Kidney (tissue), 14 donors: ENCODE measurements around the gene KRT9. TPM values are rescaled to one million over a fixed set of nuclear protein-coding genes. Genes with fewer than 3 reads are reported as not detected.
"Not testable (repeated sequence)": the region's sequence is repeated elsewhere in the genome, so short reads cannot be mapped to it uniquely, and the experiment has no call there.

Experiments used
- DNase-seq, 5 donors: peaks; one replicate each; pipeline ENCODE4 v3.0.0-alpha.2; 2013 to 2020
- FAIRE-seq: peaks from 2 replicates; lab custom pipeline; 2012; peaks lifted over from hg19 to GRCh38; lab: Jason Lieb, UNC
- H3K27ac ChIP-seq, 2 donors: one replicate each; pipeline ENCODE4 v1.7.0; 2013; ENCODE audit warnings: low read depth in 2 of 2, low read length in 2 of 2, inconsistent platforms in 1 of 2
- H3K27me3 ChIP-seq: one replicate; pipeline ENCODE4 v1.7.1; 2013; ENCODE audit warnings: low read length, inconsistent platforms; ENCODE audit not compliant: control insufficient read depth, insufficient read depth
- H3K36me3 ChIP-seq, 3 donors: one replicate each; pipeline versions ENCODE4 v1.7.0 to v1.7.1; 2013; ENCODE audit warnings: low read length in 3 of 3, control low read depth in 1 of 3, inconsistent platforms in 1 of 3; ENCODE audit not compliant: insufficient read depth in 3 of 3, control insufficient read depth in 2 of 3
- H3K4me1 ChIP-seq, 3 donors: one replicate each; pipeline versions ENCODE4 v1.7.0 to v1.7.1; 2013; ENCODE audit warnings: low read length in 3 of 3, inconsistent platforms in 1 of 3, low read depth in 1 of 3; ENCODE audit not compliant: control insufficient read depth in 2 of 3, insufficient read depth in 2 of 3
- H3K4me3 ChIP-seq, 3 donors: one replicate each; pipeline versions ENCODE4 v1.7.0 to v1.8.1; 2013; ENCODE audit warnings: low read length in 3 of 3, control low read depth in 1 of 3, inconsistent platforms in 1 of 3
- H3K9ac ChIP-seq, 3 donors: one replicate each; pipeline versions ENCODE4 v1.7.0 to v1.7.1; 2013; ENCODE audit warnings: low read length in 3 of 3, control low read depth in 1 of 3, inconsistent platforms in 1 of 3
- H3K9me3 ChIP-seq, 3 donors: one replicate each; pipeline versions ENCODE4 v1.7.0 to v1.7.1; 2013; ENCODE audit warnings: low read length in 3 of 3, control low read depth in 1 of 3, inconsistent platforms in 1 of 3; ENCODE audit not compliant: control insufficient read depth in 2 of 3, insufficient read depth in 1 of 3
- CTCF ChIP-seq: IDR thresholded peaks from 3 replicates; pipeline ENCODE4 v1.5.1; 2012; ENCODE audit warnings: mild to moderate bottlenecking, moderate library complexity, borderline replicate concordance; ENCODE audit not compliant: insufficient read depth; ENCODE audit errors: extremely low read depth
- intact Hi-C: fragments of 100-400 bp; cut with DNase I; formaldehyde crosslinking; loops from one replicate; pipeline ENCODE4 v1.11.1; 2022
- polyA plus RNA-seq: library from polyadenylated mRNA; stranded (reverse); fragments of 350-450 nt; fragmentation: Illumina TruSeq; extraction: RNeasy Lipid Tissue Mini Kit (QIAGEN cat#74804); gene quantifications from one replicate; pipeline ENCODE4 v1.2.3, GENCODE V29; 2014; ENCODE audit warnings: low read depth, low replicate concordance; ENCODE audit not compliant: insufficient read depth
- total RNA-seq: library from RNA; stranded (reverse); fragmentation: NEBNext Ultra II Directional; extraction: Animal tissue kit (Norgen Biotek cat#: 25700); gene quantifications from one replicate; pipeline ENCODE4 v1.2.1, GENCODE V29; 2021
- donor health status: control.
- donor health status: control.
- donor health status: control.
- donor health status: control.
- donor health status: control.
- donor health status: DM: yes; HTN: yes; CAD: no.
- donor health status: Normal renal cell carcinoma (clear cell type).

KRT9 gene
- total and polyA plus RNA-seq, 2 donors from 2014 or later: not detected

DNA sequence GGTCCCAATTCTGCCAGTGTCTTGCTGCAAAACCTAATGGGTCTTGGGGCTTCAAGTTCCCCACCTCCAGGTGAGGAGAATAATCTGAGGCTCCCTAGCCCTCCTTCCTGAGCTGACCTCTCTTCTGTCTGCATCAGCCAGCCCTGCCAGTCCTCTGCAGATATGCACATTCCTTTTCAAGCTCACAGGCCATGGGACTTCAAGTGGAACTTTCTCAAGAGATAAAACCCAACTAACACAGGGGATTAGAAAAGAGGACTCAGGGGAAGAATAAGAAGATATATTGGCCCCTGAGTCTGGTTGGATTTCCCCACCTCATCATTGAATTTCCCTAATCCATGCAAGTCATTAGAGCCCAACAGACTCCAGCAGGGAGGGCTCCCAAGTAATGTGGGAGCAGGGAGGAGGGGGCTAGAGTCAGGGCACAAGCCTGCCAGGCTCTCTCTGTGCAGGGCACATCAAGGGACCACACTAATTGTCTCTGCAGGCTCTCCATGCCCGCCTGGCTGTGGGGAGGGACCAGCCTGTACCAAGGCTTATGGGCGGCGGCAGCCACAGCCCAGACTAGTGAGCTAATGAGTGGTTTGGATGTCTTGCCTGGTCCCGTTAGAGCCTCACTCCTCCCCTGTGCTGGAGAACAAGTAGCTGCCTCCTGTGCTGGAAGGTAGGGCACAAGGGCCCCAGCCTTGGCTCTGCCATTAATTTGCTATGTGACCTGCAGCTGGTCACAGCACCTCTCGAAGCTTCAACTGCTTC lies 13.6 kb upstream of the KRT9 start:
- intact Hi-C loops: no loop called here
- H3K36me3 ChIP-seq: no peaks in the 10 kb centered on the region
- FAIRE-seq (no peak), DNase-seq (no peak)
- no peak overlapping the region for H3K27ac ChIP-seq
- no peak overlapping the region for H3K9ac ChIP-seq
- no peak for TF ChIP-seq CTCF
- H3K27me3 ChIP-seq: no peaks in the 10 kb centered on the region
- no peak overlapping the region for H3K4me3 ChIP-seq
- no peaks in the 10 kb centered on the region for H3K9me3 ChIP-seq
- no peaks in the 10 kb centered on the region for H3K4me1 ChIP-seq

- H3K27me3 ChIP-seq, H3K4me3 ChIP-seq, H3K9me3 ChIP-seq, DNase-seq, FAIRE-seq, intact Hi-C loops, H3K4me1 ChIP-seq, H3K27ac ChIP-seq, H3K9ac ChIP-seq, H3K36me3 ChIP-seq: not testable (repeated sequence)
Observed at GRCh38 chr17:41584331-41584927, 12.6 kb upstream of the KRT9 start.

- Histone ChIP-seq H3K4me1 (no peaks in the 10 kb centered on the region), H3K4me3 (no peak overlapping the region), H3K9me3 (no peaks in the 10 kb centered on the region), H3K27me3 (no peaks in the 10 kb centered on the region), H3K36me3 (no peaks in the 10 kb centered on the region), H3K9ac (no peak overlapping the region), H3K27ac (no peak overlapping the region)
- no peak for DNase-seq
- intact Hi-C loops: no loop called here
- TF ChIP-seq CTCF: no peak
- FAIRE-seq: no peak
Observed at GRCh38 chr17:41583137-41584127, 11.6 kb upstream of the KRT9 start.

- H3K36me3 ChIP-seq, H3K4me3 ChIP-seq, H3K4me1 ChIP-seq, H3K9me3 ChIP-seq, intact Hi-C loops, H3K27ac ChIP-seq, H3K9ac ChIP-seq, DNase-seq, H3K27me3 ChIP-seq, FAIRE-seq: not testable (repeated sequence)
Observed at GRCh38 chr17:41582061-41582968, 10.5 kb upstream of the KRT9 start.
